PFSK-1 (cell line): ENCODE measurements around the gene ATF6.

ENCODE experiments used
- FOXP2 ChIP-seq: optimal IDR thresholded peaks from 2 replicates; pipeline ENCODE3; 2011; ENCODE audit warnings: borderline replicate concordance, control low read depth, inconsistent platforms; ENCODE audit not compliant: insufficient read depth; ENCODE audit errors: extremely low read length, extremely low read depth
- POLR2AphosphoS5 ChIP-seq: IDR thresholded peaks from 2 replicates; pipeline ENCODE4 v1.6.1; 2012; ENCODE audit warnings: low read depth, mild to moderate bottlenecking, control low read depth, low read length, moderate library complexity
- REST ChIP-seq, 2 experiments: IDR thresholded peaks; 2 replicates each; pipeline versions ENCODE4 v1.6.1 to v1.8.0; 2011 to 2012; ENCODE audit warnings: low read depth in 2 of 2, low read length in 2 of 2, control low read depth in 1 of 2, inconsistent platforms in 1 of 2, mild to moderate bottlenecking in 1 of 2, moderate library complexity in 1 of 2; ENCODE audit not compliant: insufficient read depth in 1 of 2
- SIN3A ChIP-seq: IDR thresholded peaks from 2 replicates; pipeline ENCODE4 v1.6.1; 2012; ENCODE audit warnings: mild to moderate bottlenecking, low read length, moderate library complexity, borderline replicate concordance; ENCODE audit not compliant: insufficient read depth
- TAF1 ChIP-seq: IDR thresholded peaks from 2 replicates; pipeline ENCODE4 v1.6.1; 2012; ENCODE audit warnings: low read length, control low read depth, borderline replicate concordance; ENCODE audit not compliant: insufficient read depth

- no peak for TF ChIP-seq REST (IDR thresholded peaks at IDR 0.05; ENCODE audit: insufficient read depth in 1 of 2, low read depth in 2 of 2, low read length in 2 of 2)
- TF ChIP-seq POLR2AphosphoS5 = no peak
- no peak for TF ChIP-seq TAF1
- no peak for TF ChIP-seq SIN3A
- no peak for TF ChIP-seq FOXP2
Measured at GRCh38 chr1:161866241-161866640, 100.1 kb downstream of the ATF6 start.
